Osteocyte (in vitro differentiated cells): ENCODE data around the gene CNGA4. TPM values are rescaled to one million over a fixed set of nuclear protein-coding genes. Genes with fewer than 3 reads are reported as not detected.
"Not testable (repeated sequence)": the region's sequence is repeated elsewhere in the genome, so short reads cannot be mapped to it uniquely, and the experiment has no call there.

Source experiments
- DNase-seq: peaks from one replicate; pipeline ENCODE4 v3.0.0; 2021; ENCODE audit warnings: mixed read lengths; ENCODE audit not compliant: unreplicated experiment; ENCODE audit errors: extremely low spot score
- H3K27ac Mint-ChIP-seq: one replicate; pipeline ENCODE4 v1.8.0; 2021; ENCODE audit warnings: mild to moderate bottlenecking, mixed read lengths; ENCODE audit not compliant: unreplicated experiment
- H3K27me3 Mint-ChIP-seq: one replicate; pipeline ENCODE4 v1.8.0; 2021; ENCODE audit warnings: mixed read lengths; ENCODE audit not compliant: unreplicated experiment
- H3K36me3 Mint-ChIP-seq: one replicate; pipeline ENCODE4 v1.8.0; 2021; ENCODE audit warnings: mixed read lengths; ENCODE audit not compliant: unreplicated experiment
- H3K4me1 Mint-ChIP-seq: one replicate; pipeline ENCODE4 v1.8.0; 2021; ENCODE audit warnings: mixed read lengths; ENCODE audit not compliant: unreplicated experiment
- H3K4me3 Mint-ChIP-seq: one replicate; pipeline ENCODE4 v1.8.0; 2021; ENCODE audit warnings: mild to moderate bottlenecking, moderate library complexity, mixed read lengths; ENCODE audit not compliant: unreplicated experiment
- H3K9me3 Mint-ChIP-seq: one replicate; pipeline ENCODE4 v1.8.0; 2021; ENCODE audit warnings: mixed read lengths; ENCODE audit not compliant: unreplicated experiment
- CTCF ChIP-seq: fragments of 200-600 bp; sonication (generic); IDR thresholded peaks from 2 replicates; pipeline ENCODE4 v1.5.0; 2021; ENCODE audit warnings: antibody characterized with exemption, mild to moderate bottlenecking, moderate library complexity
- total RNA-seq: library from RNA; stranded (reverse); gene quantifications from 2 replicates; pipeline ENCODE4 v1.2.1, GENCODE V29; 2021

The CNGA4 gene
- total RNA-seq, 1 donor from 2014 or later: not detected

DNA sequence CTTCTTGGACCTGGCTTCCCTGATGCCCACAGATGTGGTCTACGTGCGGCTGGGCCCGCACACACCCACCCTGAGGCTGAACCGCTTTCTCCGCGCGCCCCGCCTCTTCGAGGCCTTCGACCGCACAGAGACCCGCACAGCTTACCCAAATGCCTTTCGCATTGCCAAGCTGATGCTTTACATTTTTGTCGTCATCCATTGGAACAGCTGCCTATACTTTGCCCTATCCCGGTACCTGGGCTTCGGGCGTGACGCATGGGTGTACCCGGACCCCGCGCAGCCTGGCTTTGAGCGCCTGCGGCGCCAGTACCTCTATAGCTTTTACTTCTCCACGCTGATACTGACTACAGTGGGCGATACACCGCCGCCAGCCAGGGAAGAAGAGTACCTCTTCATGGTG is 1.2 kb downstream of the CNGA4 start:
- no peak for TF ChIP-seq CTCF
- no peaks in the 10 kb centered on the region for H3K9me3 Mint-ChIP-seq
- no peak overlapping the region for H3K27ac Mint-ChIP-seq
- H3K27me3 Mint-ChIP-seq: peaks cover 29% of the 10 kb centered on the region
- no peaks in the 10 kb centered on the region for H3K36me3 Mint-ChIP-seq
- peaks cover 3% of the 10 kb centered on the region for H3K4me1 Mint-ChIP-seq
- H3K4me3 Mint-ChIP-seq: no peak overlapping the region
- DNase-seq: no peak

DNA sequence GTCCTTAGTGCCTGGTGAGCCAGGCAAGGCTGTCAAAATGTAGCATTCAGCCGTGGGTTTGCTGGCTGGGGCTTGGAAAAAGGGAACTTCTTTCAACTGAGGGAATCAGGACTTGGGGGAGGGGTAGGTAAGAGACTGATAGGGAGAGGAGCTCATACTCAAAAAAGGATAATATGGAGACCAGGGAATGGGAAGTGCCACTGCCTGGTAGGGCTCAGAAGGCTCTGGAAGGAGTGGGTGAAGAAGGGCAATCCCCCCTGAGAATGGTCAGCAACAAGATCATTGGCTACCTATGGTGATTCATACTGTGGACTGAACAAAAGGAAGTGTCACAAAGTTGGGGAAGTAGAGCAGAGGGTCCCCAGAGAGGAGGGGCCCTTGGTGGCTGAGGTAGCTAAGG is 1.9 kb downstream of the CNGA4 start:
- H3K4me1 Mint-ChIP-seq: no peaks in the 10 kb centered on the region
- TF ChIP-seq CTCF: no peak
- H3K27ac Mint-ChIP-seq: no peak overlapping the region
- H3K4me3 Mint-ChIP-seq: no peak overlapping the region
- no peak for DNase-seq
- H3K9me3 Mint-ChIP-seq: no peaks in the 10 kb centered on the region
- H3K27me3 Mint-ChIP-seq: peaks cover 34% of the 10 kb centered on the region
- H3K36me3 Mint-ChIP-seq: no peaks in the 10 kb centered on the region

DNA sequence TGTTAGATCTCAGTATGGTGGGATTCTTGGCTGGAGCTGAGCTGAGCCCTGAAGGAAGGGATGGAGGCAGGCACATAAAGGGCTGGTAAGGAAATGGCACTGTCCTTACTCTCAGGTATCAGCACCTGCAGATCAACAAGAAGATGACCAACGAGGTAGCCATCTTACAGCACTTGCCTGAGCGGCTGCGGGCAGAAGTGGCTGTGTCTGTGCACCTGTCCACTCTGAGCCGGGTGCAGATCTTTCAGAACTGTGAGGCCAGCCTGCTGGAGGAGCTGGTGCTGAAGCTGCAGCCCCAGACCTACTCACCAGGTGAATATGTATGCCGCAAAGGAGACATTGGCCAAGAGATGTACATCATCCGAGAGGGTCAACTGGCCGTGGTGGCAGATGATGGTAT is 2.4 kb downstream of the CNGA4 start:
- TF ChIP-seq CTCF: no peak
- no peak for DNase-seq
- Mint-ChIP-seq H3K4me1 (no peaks in the 10 kb centered on the region), H3K27me3 (peaks cover 34% of the 10 kb centered on the region), H3K27ac (no peak overlapping the region), H3K9me3 (no peaks in the 10 kb centered on the region), H3K36me3 (no peaks in the 10 kb centered on the region), H3K4me3 (no peak overlapping the region)

GRCh38 chr11:6245536-6245935 is 6.6 kb downstream of the CNGA4 start:
- Mint-ChIP-seq H3K27me3 (peaks cover 51% of the 10 kb centered on the region), H3K4me1 (no peaks in the 10 kb centered on the region), H3K27ac (no peak overlapping the region), H3K9me3 (no peaks in the 10 kb centered on the region), H3K36me3 (no peaks in the 10 kb centered on the region), H3K4me3 (no peak overlapping the region)
- no peak for TF ChIP-seq CTCF
- no peak for DNase-seq

GRCh38 chr11:6248248-6248647 is 9.4 kb downstream of the CNGA4 start:
- H3K27ac Mint-ChIP-seq: no peak overlapping the region
- no peak overlapping the region for H3K4me3 Mint-ChIP-seq
- H3K27me3 Mint-ChIP-seq: peaks cover 40% of the 10 kb centered on the region
- no peaks in the 10 kb centered on the region for H3K9me3 Mint-ChIP-seq
- no peaks in the 10 kb centered on the region for H3K4me1 Mint-ChIP-seq
- DNase-seq: no peak
- no peak for TF ChIP-seq CTCF
- no peaks in the 10 kb centered on the region for H3K36me3 Mint-ChIP-seq

DNA sequence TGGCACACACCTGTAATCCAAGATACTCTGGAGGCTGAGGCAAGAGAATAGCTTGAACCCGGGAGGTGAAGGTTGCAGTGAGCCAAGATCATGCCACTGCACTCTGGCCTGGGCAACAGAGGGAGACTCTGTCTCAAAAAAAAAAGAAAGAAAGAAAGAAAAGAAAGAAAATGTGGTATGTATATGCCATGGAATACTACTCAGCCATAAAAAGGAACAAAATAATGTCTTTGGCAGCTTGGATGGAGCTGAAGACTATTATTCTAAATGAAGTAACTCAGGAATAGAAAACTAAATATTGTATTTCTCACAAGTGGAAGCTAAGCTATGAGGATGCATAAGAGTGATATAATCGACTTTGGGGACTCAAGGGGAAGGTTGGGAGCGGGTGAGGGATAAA is 10.0 kb downstream of the CNGA4 start:
- not testable (repeated sequence) for H3K27ac Mint-ChIP-seq, H3K4me3 Mint-ChIP-seq, DNase-seq, H3K4me1 Mint-ChIP-seq, H3K9me3 Mint-ChIP-seq, H3K36me3 Mint-ChIP-seq
- H3K27me3 Mint-ChIP-seq: peaks cover 34% of the 10 kb centered on the region
